Effector memory CD4-positive, alpha-beta T cell (primary cell): ENCODE results near the gene QRFP.

Source experiments
- DNase-seq, 3 donors: peaks; one replicate each; pipeline ENCODE4 v3.0.0-alpha.2; 2020
- H3K27ac ChIP-seq: 2 replicates; pipeline ENCODE4 v1.7.0; 2013; ENCODE audit warnings: mild to moderate bottlenecking, low read length, moderate library complexity; ENCODE audit not compliant: insufficient read depth, poor library complexity, severe bottlenecking
- H3K27me3 ChIP-seq: replicated peaks from 2 replicates; pipeline ENCODE4 v1.7.0; 2013; ENCODE audit warnings: mild to moderate bottlenecking, low read length; ENCODE audit not compliant: insufficient read depth, control insufficient read depth, poor library complexity, severe bottlenecking
- H3K36me3 ChIP-seq: 2 replicates; pipeline ENCODE4 v1.7.0; 2013; ENCODE audit warnings: mild to moderate bottlenecking, low read length, moderate library complexity; ENCODE audit not compliant: control insufficient read depth, insufficient read depth
- H3K4me1 ChIP-seq: 2 replicates; pipeline ENCODE4 v1.7.0; 2013; ENCODE audit warnings: low read length, mild to moderate bottlenecking; ENCODE audit not compliant: control insufficient read depth, insufficient read depth, poor library complexity, severe bottlenecking
- H3K4me3 ChIP-seq: 2 replicates; pipeline ENCODE4 v1.7.0; 2013; ENCODE audit warnings: low read length, low read depth, mild to moderate bottlenecking; ENCODE audit not compliant: insufficient read depth, poor library complexity, severe bottlenecking
- H3K9me3 ChIP-seq: 2 replicates; pipeline ENCODE4 v1.7.0; 2013; ENCODE audit warnings: mild to moderate bottlenecking, low read length, moderate library complexity; ENCODE audit not compliant: control insufficient read depth

QRFP gene

GRCh38 chr9:130895481-130896232, 955 bp downstream of the QRFP start:
- no peaks in the 10 kb centered on the region for H3K4me1 ChIP-seq
- no peak overlapping the region for H3K4me3 ChIP-seq
- no peak for DNase-seq
- H3K9me3 ChIP-seq, result no peaks in the 10 kb centered on the region
- no peak overlapping the region for H3K27ac ChIP-seq
- no peaks in the 10 kb centered on the region for H3K36me3 ChIP-seq
- H3K27me3 ChIP-seq, result no peaks in the 10 kb centered on the region

GRCh38 chr9:130895038-130895437, 1.6 kb downstream of the QRFP start:
- Histone ChIP-seq H3K36me3 (peaks cover 3% of the 10 kb centered on the region), H3K4me3 (no peak overlapping the region), H3K9me3 (no peaks in the 10 kb centered on the region), H3K27me3 (no peaks in the 10 kb centered on the region), H3K27ac (no peak overlapping the region), H3K4me1 (no peaks in the 10 kb centered on the region)
- no peak for DNase-seq

DNA sequence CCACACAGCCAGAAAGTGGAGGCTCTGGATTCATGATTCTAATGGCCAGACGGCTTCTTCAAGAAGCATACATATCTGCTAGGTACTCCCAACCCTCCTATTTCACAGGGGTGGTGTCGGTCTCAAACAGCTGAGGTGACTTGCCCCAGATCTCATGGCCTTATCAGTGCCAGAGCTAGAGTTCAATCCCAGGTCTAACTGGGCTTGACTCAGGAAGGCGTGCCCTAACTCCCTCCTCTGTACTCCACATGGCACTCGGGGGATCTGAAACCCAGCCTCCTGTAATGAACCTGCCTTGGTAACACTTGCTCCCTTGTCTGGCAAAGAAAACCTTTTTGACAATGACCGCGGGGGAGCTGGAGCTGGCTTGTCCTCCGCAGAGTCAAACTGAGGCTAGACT, 2.1 kb downstream of the QRFP start:
- H3K36me3 ChIP-seq, result peaks cover 4% of the 10 kb centered on the region
- no peak overlapping the region for H3K27ac ChIP-seq
- DNase-seq, result no peak
- no peaks in the 10 kb centered on the region for H3K4me1 ChIP-seq
- no peak overlapping the region for H3K4me3 ChIP-seq
- H3K27me3 ChIP-seq, result no peaks in the 10 kb centered on the region
- no peaks in the 10 kb centered on the region for H3K9me3 ChIP-seq

DNA sequence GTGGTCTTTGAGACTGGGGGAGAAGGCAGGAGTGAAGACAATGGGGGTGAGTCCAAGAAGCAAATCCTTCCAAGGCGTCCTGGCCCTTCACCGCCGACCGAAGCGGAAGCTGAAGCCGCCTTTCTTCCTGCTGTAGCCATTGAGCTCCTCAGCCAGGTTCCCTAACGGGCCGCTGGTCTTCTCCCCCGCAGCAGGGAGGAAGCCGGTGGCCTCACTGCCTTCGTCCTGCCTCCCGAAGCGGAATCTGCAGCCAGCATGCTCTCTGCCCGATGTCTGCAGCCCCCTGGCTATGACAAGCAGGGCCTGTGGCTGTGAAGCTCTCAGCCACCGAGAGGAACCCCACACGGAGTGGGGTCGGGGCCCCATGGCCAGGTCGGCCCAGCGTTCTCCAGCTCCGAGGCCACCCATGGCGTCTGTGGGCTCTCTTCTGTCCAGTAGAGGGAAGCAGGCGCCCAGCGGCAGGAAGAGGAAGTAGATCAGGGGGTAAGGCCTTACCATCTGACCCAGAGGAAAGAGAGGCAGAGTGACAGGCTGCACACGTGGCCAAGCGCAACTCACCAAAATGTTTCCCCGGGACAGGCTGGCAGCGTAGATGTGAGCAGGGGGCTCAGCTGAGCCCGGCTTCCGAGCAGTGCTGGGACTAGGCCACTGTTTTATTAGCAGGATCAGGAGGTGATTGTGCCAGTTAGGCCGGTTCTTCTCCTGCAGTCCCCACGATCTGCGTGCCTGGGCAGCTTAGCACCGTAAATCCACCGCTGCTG, 3.1 kb downstream of the QRFP start:
- Histone ChIP-seq H3K9me3 (no peaks in the 10 kb centered on the region), H3K36me3 (peaks cover 7% of the 10 kb centered on the region), H3K4me3 (no peak overlapping the region), H3K27me3 (no peaks in the 10 kb centered on the region), H3K27ac (no peak overlapping the region), H3K4me1 (no peaks in the 10 kb centered on the region)
- no peak for DNase-seq

- peaks cover 7% of the 10 kb centered on the region for H3K36me3 ChIP-seq
- no peak overlapping the region for H3K4me3 ChIP-seq
Measured at GRCh38 chr9:130892477-130893304, 3.9 kb downstream of the QRFP start.

DNA sequence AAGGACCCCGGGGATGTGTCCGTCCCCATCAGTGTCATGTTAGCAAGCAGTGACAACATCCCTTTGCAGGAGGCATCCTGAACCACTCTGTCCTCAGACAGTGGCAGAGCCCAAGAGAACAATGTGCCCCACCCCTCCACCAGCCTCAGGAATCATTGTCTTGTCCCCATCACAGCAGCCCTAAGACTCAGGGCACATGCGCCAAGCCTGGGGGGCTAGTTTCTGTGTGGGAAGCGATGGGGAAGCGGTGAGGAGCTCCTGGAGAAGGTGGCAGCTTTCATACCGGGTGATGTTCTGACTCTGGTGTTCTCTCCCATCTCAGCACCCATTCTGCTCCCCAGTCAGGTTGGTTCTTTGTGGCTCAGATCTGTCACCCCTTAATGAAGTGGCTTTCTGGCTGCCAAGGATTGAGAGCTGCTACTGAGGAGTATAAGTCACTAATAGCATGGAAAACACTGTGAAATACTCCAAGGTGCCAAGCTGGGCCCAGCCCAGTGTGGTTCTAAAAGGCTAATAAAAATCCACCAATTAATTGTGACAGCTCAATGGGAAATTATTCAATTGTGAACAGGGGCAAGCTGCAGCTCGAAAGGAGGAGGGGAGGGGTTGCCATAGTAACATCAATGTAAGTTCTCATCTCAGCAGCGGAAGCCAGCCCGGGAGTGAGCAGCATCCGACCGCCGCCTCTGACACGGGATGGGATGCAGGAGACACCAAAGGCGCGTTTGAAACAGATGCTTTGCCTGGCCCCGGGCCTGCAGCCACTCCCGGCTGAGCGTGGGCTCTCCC, 4.7 kb downstream of the QRFP start:
- DNase-seq, result no peak
- H3K27ac ChIP-seq, result no peak overlapping the region
- no peaks in the 10 kb centered on the region for H3K27me3 ChIP-seq
- H3K4me1 ChIP-seq, result no peaks in the 10 kb centered on the region
- no peak overlapping the region for H3K4me3 ChIP-seq
- H3K36me3 ChIP-seq, result peaks cover 15% of the 10 kb centered on the region
- H3K9me3 ChIP-seq, result no peaks in the 10 kb centered on the region

More at GRCh38 chr9:130892477-130893304, 3.9 kb downstream of the QRFP start:
- Histone ChIP-seq H3K9me3 (no peaks in the 10 kb centered on the region), H3K27ac (no peak overlapping the region), H3K4me1 (no peaks in the 10 kb centered on the region), H3K27me3 (no peaks in the 10 kb centered on the region)
- no peak for DNase-seq

- Histone ChIP-seq H3K9me3 (no peaks in the 10 kb centered on the region), H3K4me1 (no peaks in the 10 kb centered on the region), H3K4me3 (no peak overlapping the region), H3K27ac (no peak overlapping the region), H3K36me3 (peaks cover 16% of the 10 kb centered on the region), H3K27me3 (no peaks in the 10 kb centered on the region)
- no peak for DNase-seq
Measured at GRCh38 chr9:130890870-130891687, 5.5 kb downstream of the QRFP start.

DNA sequence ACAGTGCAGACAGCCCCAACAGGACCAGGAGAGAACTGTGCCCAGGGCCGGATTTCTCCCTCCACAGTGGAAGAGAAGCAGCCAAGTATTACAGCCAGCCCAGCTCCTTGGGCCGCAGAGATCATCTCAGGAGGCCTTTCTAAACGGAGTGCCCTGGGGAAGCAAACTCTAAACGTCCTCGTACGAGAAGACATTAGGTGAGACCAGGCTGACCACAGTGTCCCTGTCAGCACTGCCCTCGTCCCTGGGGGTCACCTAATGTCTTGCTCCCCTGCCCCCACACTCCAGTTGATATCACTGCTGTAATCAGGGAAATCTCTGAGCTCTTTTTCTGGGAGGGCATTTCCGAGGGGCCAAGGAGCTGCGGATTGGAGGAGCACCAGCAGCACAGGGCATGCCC, 6.5 kb downstream of the QRFP start:
- H3K4me3 ChIP-seq, result no peak overlapping the region
- H3K4me1 ChIP-seq, result no peaks in the 10 kb centered on the region
- no peaks in the 10 kb centered on the region for H3K9me3 ChIP-seq
- peaks cover 24% of the 10 kb centered on the region for H3K36me3 ChIP-seq
- H3K27me3 ChIP-seq, result no peaks in the 10 kb centered on the region
- no peak overlapping the region for H3K27ac ChIP-seq
- DNase-seq, result no peak
